Fibroblast of lung (primary cell): Measurements from ENCODE around the gene RPS6KL1.

Experiments
- EZH2 ChIP-seq: IDR thresholded peaks from 2 replicates; pipeline ENCODE4 v1.5.1; 2012; ENCODE audit warnings: low read length, control low read depth, mild to moderate bottlenecking; ENCODE audit errors: missing control alignments
- TF ChIP-seq, protein P1 (sequence below), 2 donors: IDR thresholded peaks in 1 of 2; conservative IDR thresholded peaks in 1 of 2; 1 replicate in 1 of 2; 2 replicates in 1 of 2; pipeline ENCODE4 v1.5.1; 2011 to 2012; ENCODE audit warnings: low read length in 2 of 2, control low read depth in 1 of 2, inconsistent platforms in 1 of 2, low read depth in 1 of 2, mild to moderate bottlenecking in 1 of 2

- TF ChIP-seq, protein P1, sequence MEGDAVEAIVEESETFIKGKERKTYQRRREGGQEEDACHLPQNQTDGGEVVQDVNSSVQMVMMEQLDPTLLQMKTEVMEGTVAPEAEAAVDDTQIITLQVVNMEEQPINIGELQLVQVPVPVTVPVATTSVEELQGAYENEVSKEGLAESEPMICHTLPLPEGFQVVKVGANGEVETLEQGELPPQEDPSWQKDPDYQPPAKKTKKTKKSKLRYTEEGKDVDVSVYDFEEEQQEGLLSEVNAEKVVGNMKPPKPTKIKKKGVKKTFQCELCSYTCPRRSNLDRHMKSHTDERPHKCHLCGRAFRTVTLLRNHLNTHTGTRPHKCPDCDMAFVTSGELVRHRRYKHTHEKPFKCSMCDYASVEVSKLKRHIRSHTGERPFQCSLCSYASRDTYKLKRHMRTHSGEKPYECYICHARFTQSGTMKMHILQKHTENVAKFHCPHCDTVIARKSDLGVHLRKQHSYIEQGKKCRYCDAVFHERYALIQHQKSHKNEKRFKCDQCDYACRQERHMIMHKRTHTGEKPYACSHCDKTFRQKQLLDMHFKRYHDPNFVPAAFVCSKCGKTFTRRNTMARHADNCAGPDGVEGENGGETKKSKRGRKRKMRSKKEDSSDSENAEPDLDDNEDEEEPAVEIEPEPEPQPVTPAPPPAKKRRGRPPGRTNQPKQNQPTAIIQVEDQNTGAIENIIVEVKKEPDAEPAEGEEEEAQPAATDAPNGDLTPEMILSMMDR (conservative IDR thresholded peaks at IDR 0.05 in 1 of 2, IDR thresholded peaks at IDR 0.05 in 1 of 2; ENCODE audit: low read depth in 1 of 2, low read length in 2 of 2), result no peak
- no peak for TF ChIP-seq EZH2
These were observed 24.5 kb upstream of the RPS6KL1 start for GRCh38 chr14:74947353-74948227.
